ENCODE measurements around the gene UNC13C. TPM values are rescaled to one million over a fixed set of nuclear protein-coding genes. Genes with fewer than 3 reads are reported as not detected.

UNC13C gene
- total RNA-seq, 4 donors from 2014 or later: under 0.01 to 0.79 (median 0.09) TPM; not detected in 1

- TF ChIP-seq CTCF (IDR thresholded peaks at IDR 0.05): no peak
- ATAC-seq (ENCODE audit: low FRiP score): no peak
- no peak for DNase-seq (ENCODE audit: low spot score)
Observed at GRCh38 chr15:54575586-54575985, 597.3 kb downstream of the UNC13C start.

DNA sequence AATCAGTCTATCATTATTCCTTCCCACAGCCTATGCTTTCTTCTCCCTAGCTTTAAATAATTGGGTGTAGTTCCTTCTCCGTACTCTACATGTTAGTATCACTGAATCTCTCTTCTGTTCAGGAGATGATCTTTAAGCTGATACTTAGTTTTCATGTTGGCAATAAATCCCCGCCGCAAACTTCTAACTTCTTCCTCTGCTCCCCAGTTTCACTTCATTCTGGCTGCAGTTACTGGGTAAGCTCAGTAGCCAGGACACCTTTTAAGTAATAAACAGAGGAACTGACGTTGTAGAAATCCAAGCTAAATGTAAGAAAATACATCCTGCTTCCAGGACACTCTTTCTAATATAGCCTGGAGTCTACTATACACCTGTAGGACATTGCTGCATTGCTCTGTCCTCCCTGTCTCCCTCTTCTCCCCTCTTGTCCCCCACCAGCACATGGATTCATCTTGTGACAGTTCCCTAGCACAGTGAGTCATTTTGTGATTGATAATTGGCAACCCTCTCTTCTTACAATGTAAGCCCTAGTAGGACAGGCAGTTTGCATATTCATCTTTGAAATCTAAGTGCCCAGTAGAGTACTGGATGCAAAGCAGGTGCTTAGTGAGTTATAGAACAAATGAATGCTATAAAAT, 598.2 kb downstream of the UNC13C start:
- DNase-seq (ENCODE audit: low spot score): no peak
- no peak for ATAC-seq (ENCODE audit: low FRiP score)
- no peak for TF ChIP-seq CTCF (IDR thresholded peaks at IDR 0.05)

DNA sequence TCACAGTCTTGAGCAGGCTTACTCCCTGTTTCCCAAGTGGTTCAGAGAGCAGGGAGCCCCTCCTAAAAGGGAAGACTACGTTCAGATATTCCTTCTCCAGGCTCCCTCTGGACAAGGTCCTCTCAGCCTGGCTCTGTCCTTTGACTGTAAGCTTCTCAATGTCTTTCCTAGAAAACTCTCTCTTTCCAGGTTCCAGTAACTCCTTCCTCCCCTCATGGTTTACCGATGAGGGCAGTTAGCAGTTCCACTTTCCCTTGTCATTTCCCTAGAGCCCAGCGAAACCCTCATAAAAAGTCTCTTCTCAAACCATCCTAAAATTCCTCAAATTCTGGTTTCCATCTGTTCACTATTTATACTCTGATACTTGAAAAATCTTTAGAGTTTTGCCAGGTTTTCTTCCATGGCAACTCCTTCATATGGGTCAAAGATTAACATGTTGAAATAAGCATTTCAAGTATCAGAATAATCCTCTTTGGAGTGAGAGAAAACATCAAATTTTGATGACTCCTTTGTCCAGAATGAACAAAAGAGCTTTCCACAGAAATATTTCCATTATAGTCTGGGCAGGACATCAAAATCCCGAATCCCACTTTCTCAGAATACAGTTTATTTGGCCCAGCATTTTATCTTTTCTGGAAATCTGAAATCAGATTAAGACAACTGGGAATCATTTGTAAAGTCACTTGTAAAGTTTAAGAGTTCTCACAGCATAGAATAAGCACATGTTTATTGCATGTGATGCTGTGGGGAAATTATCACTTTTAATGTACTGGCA, 599.4 kb downstream of the UNC13C start:
- no peak for DNase-seq (ENCODE audit: low spot score)
- no peak for ATAC-seq (ENCODE audit: low FRiP score)
- no peak for TF ChIP-seq CTCF (IDR thresholded peaks at IDR 0.05)

GRCh38 chr15:54579855-54580254, 601.6 kb downstream of the UNC13C start:
- no peak for TF ChIP-seq CTCF (IDR thresholded peaks at IDR 0.05)
- DNase-seq (ENCODE audit: low spot score) (no peak), ATAC-seq (ENCODE audit: low FRiP score) (no peak)

GRCh38 chr15:54580643-54581042, 602.4 kb downstream of the UNC13C start:
- ATAC-seq (ENCODE audit: low FRiP score): no peak
- TF ChIP-seq CTCF (IDR thresholded peaks at IDR 0.05): no peak
- no peak for DNase-seq (ENCODE audit: low spot score)

DNA sequence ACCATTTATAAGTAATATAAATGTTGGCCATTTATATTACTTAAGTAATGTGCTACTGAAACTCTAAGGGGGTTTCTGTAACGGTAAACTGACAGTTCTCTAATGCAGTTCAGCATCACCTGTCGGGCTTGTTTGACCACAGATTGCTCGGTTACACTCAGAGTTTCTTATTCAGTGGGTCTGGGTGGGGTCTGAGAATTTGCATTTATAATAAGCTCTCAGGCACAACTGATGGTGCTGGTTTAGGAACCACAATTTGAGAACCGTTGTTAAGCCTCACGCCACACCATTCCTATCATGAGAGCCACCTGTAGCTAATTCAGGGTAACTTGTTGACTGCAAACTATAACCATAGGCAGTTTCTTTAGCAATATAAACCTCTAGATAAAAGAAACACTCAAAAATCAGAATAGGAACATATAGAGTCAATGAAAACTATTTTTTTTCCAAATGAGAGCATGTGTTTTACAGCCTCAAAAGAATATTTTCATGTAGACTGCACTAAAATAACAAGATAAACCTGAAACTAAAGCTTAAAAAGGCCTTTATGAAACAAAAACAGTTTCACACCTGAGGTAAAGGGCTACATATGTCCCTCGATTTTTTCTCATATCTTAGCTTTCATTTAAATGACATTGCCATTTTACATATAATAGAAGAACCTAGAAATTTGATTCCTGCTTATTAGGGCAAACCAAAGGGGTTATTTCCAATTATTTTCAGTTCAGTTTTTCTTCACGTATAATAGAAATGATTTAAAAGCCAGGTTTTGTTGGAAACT, 604.8 kb downstream of the UNC13C start:
- TF ChIP-seq CTCF (IDR thresholded peaks at IDR 0.05): no peak
- DNase-seq (ENCODE audit: low spot score): no peak
- no peak for ATAC-seq (ENCODE audit: low FRiP score)

All from omental fat pad (tissue), 4 donors.